Renal pelvis (tissue), 4 donors: ENCODE data around the gene STRIP2. TPM values are rescaled to one million over a fixed set of nuclear protein-coding genes. Genes with fewer than 3 reads are reported as not detected.
A peak's percentile ranks its signal among the peaks of the same experiment; 100 is the strongest.
"Not testable (repeated sequence)": the region's sequence is repeated elsewhere in the genome, so short reads cannot be mapped to it uniquely, and the experiment has no call there.

Experiments used
- DNase-seq: peaks from one replicate; pipeline ENCODE4 v3.0.0-alpha.2; 2013
- polyA plus RNA-seq, 3 donors: library from polyadenylated mRNA; unstranded; fragments of 120-200 nt; gene quantifications; one replicate each; pipeline ENCODE4 v1.2.1, GENCODE V29; 2013; ENCODE audit not compliant: insufficient read length in 3 of 3

STRIP2 gene
- polyA plus RNA-seq, 3 donors: 2.0 to 5.2 (median 3.6) TPM

DNA sequence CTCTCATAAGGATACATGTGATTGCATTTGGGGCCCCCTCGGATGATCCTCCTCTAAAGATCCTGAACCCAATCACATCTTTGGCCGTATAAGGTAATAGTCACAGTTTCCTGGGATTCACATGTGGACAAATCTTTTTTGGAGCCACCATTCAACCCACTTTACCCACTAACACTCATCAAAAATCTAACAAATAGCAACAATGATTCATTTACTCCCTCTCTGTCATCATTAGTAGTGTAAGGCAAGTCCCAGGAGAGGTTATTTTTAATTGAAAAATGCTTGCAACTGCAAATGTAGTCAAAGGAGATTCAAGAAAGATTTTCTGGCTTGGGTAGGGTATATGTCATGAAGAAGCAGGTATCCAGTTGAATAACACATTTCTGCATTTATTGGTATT is 58.2 kb downstream of the STRIP2 start:
- DNase-seq: no peak

GRCh38 chr7:129493555-129493954 is 59.3 kb downstream of the STRIP2 start:
- no peak for DNase-seq

- no peak for DNase-seq
These were observed 59.8 kb downstream of the STRIP2 start for GRCh38 chr7:129494041-129494440.

GRCh38 chr7:129495987-129496386 is 61.8 kb downstream of the STRIP2 start:
- no peak for DNase-seq

DNA sequence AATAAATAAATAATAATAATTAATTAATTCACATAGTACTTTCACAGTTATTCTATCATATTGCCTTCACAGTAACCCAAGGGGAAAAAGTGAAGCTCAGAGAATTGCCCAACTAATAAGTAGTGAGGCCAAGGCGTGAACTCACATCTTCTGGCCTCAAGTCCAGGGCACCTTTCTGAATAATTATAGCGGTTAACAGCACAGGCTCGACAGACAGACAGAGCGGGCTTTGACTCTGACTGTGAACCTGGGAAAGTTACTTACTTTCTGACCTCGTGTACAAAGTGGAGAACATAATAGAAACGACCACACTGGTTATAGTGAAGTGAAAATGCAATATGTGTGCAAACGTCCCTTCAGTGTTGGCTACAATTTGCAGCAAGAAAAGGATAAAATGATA is 62.4 kb downstream of the STRIP2 start:
- DNase-seq: no peak

- DNase-seq: no peak
These were observed 62.9 kb downstream of the STRIP2 start for GRCh38 chr7:129497156-129497555.

GRCh38 chr7:129498021-129498420 is 63.8 kb downstream of the STRIP2 start:
- no peak for DNase-seq

DNA sequence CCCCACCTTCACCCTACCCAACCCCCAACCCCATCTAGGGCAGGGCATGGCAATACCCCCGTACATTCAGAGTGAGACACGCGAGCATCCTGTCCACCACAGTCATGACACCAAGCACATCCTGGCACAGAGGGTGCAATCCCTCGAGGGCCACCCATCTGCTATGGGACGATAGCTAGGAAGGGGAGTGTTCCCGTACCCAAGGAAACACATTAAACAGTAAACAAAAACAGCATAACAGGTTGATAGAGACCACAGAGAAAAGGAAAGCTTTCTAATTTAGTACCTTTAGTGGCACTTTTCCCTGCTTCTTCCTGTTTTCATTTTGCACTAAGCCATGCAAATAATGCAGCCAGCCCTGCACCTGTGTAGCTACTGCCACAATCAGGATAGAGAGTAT is 65.8 kb downstream of the STRIP2 start:
- DNase-seq: no peak

DNA sequence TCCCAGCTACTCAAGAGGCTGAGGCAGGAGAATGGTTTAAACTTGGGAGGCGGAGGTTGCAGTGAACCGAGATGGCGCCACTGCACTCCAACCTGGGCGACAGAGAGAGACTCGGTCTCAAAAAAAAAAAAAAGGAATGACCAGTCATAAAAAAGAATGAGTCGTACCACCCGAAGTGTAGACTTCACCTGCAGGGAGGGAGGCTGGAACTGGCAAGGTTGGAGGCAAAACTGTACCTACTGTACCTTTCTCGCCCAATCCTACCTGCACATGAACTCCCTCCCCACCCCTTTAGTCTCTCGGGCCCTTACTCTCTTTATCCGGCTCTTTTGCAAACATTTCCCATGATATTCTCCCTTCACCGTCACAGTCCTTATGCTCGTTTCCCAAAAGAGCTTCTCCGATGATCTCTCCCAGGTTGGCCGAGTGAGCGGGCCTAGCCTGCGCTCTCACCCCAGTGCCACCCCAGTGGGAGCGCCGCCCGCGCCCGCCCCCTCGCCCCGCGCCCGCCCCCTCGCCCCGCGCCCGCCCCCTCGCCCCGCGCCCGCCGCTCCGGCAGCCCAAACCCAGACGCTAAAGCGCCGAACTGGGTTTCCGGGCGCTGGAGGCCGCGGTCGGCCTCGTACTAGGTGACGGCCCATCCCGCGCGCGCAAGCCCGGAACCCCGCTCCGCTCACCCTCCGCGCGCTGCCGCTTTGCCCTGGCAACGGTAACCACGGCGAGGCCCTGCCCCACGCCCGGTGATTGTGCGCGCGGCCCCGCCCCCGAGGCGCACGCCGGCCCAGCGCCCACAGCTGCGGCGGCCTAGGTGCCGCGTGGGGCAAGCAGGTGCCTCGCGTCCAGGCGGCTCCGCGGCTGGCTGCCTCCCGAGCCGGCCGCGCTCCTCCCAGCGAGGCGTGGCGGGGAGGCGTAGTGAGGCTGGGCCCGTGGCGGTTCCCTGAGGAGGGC is 67.8 kb downstream of the STRIP2 start, which contains the start of gene SMKR1:
Gene SMKR1 (plus strand): TSS at position 772 of the 948 bp plus-strand sequence. CDS start 294 bp downstream, outside the sequence.
- peak; percentile 56 for DNase-seq

GRCh38 chr7:129502708-129503685 is 68.8 kb downstream of the STRIP2 start:
- DNase-seq: no peak

DNA sequence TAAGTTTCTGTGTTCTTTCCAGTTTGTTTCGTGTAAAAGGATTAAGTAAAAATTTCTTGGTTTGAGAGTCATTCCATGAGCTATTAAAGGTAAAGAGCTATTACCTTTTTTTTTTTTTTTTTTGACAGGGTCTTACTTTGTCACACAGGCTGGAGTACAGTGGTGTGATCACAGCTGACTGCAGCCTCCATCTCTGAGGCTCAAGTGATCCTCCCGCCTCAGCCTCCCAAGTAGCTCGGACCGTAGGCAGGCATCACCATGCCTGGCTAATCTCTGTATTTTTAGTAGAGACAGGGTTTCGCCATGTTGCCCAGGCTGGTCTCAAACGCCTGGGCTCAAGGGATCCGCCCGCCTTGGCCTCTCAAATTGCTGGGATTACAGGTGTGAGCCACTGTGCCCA is 69.5 kb downstream of the STRIP2 start:
- DNase-seq: no peak

GRCh38 chr7:129512192-129512591 is 78.0 kb downstream of the STRIP2 start:
- DNase-seq: no peak

DNA sequence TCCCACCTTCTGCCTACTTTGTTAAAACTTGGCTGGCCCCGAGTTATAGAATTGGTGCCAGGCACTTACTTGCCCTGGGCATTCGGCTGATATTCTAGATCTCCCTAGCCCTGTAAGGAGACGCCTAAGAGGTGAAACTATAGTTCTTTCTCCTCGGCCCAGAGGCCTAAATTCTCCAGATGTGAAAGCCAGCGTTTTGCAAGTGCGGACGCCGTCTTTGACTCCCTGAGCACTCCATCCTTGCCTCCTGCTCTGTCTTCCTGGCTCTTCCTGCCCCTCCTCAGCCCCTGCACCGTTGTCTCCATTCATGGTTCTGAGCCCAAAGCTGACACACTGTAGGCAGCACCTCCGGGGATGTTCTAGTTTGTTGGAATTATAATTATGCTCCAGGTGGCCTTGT is 79.3 kb downstream of the STRIP2 start:
- DNase-seq: no peak

- DNase-seq: no peak
These were observed 80.5 kb downstream of the STRIP2 start for GRCh38 chr7:129514683-129515082.

GRCh38 chr7:129515381-129515780 is 81.1 kb downstream of the STRIP2 start:
- no peak for DNase-seq

DNA sequence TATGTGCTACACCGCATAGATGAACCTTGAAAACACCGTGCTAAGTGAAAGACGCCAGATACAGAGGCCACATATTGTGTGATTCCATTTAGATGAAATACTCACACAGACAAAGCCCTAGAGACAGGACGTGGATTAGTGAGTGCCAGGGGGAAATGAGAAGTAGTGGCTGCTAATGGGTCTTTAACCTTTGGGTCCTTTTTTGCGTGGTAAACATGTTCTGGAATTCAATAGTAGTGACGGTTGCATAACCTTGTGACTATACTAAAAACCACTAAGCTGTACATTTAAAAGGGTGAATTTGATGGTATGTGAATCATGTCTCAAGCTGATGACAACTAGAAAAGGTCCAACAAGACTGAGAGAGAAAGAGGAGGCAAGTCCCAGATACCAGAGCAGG is 83.7 kb downstream of the STRIP2 start:
- no peak for DNase-seq

DNA sequence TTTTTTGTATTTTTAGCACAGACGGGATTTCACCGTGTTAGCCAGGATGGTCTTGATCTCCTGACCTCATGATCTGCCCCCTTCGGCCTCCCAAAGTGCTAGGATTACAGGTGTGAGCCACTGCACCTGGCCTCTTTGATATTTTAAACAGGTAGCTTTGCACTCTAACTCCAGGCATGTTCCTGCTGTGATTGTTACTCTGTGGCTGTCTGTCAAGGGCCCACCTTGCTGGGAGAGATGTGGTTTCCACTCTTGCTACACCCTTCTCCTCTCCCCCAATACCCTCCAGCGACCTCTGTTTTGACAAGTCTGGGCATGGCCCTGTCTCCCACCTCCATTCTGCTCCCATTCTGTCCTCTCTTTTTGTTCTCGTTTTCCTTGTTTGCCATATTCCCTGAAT is 85.2 kb downstream of the STRIP2 start:
- DNase-seq: no peak

DNA sequence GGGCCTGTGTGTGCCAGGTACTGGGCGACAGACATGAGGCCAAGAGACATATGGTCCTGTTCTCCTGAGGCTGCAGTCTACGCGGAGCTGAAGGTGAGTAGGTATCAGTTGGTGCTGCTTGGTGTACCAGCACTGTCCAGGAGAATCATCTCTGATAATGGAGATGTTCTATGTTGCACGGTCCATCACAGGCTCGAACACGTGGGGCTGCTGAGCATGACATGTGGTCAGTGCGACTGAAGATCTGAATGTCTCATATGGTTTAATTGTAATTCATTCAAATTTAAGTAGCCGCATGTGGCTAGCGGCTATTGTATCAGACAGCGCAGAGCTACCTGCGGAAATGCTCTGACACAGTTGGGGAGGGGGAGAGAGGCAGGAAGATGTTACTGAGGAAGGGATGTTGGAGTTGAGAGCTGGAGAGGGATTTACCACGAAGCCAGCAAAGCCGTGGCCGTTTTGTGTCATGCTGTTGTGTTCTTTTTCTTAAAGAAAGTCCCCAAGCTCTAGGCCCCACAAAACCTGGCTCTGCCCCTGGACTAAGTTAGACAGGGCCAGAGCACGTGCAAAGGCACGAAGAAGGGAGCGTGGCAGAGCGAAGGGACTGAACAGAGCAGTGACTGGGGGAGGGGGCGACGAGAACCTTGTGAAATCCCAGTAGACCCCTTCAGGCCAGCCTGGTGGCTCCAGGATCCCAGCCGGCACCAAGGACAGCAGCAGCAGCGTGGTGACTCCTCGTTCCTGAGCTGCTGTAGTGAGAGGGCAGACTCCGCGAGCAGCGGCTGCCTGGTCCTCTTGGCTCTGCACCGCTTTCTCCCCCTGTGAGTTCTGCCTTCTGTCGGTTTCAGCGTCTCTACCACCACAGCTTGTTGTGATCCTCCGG is 88.1 kb downstream of the STRIP2 start:
- DNase-seq: no peak

DNA sequence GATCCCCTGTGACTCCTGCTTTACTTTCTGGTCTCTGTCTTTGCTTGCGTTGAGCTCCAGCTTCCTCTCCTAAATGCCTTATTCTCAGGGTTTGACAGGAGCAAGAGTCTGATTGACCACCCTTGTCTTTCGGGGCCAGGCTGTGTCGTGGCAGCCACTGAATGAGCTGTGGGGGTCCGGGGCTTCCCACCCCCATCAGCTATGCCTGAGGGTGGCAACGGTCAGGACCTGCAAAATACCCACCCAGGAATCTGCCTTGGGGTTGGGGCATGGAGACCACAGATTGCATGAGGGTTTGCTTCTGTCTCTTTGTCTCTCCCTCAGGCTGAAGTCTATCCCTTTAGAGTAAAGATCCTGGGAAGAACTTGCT is 88.7 kb downstream of the STRIP2 start:
- no peak for DNase-seq

DNA sequence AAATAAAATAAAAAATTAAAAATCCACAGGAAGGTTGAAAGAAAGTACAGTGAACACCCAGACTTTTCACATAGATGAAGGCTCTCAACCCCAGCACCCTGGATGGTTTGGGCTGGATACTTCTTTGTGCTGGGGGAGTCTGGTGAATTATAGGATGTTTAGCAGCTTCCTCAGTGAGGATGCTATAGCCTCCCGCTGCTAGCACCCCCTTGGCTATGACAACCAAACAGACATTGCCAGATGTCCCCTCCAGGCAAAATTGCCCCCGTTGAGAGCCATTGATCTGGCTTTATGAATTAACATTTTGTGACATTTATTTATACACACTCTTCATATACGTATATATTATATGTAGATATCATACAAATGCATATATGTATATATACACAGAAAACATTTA is 89.7 kb downstream of the STRIP2 start:
- no peak for DNase-seq

GRCh38 chr7:129524405-129524804 is 90.2 kb downstream of the STRIP2 start:
- not testable (repeated sequence) for DNase-seq
